ENCODE data around the gene OGFR.
A peak's percentile ranks its signal among the peaks of the same experiment; 100 is the strongest.

The OGFR gene

GRCh38 chr20:62858058-62858830 is 53.6 kb downstream of the OGFR start:
- peaks cover 46% of the 10 kb centered on the region for H3K36me3 ChIP-seq (ENCODE audit: insufficient read depth, low read length)
- 95% methylated on average over 17 of the region's 23 CpGs for WGBS
- H3K4me3 ChIP-seq (ENCODE audit: low read length), result no peak overlapping the region
- H3K27ac ChIP-seq (ENCODE audit: low read depth, low read length), result no peak overlapping the region
- no peak overlapping the region for H3K9ac ChIP-seq (ENCODE audit: low read depth, low read length)
- peaks cover 6% of the 10 kb centered on the region for H3K4me1 ChIP-seq (ENCODE audit: insufficient read depth, low read length)
- H3K27me3 ChIP-seq (ENCODE audit: insufficient read depth, low read length), result peaks cover 8% of the 10 kb centered on the region; the same call in 1 of the 2 replicates
- no peaks in the 10 kb centered on the region for H3K9me3 ChIP-seq (ENCODE audit: insufficient read depth, low read depth, low read length)

- Histone ChIP-seq H3K27ac (ENCODE audit: low read depth, low read length) (no peak overlapping the region), H3K9me3 (ENCODE audit: insufficient read depth, low read depth, low read length) (no peaks in the 10 kb centered on the region)
- WGBS, result 89% methylated on average over 12 of the region's 12 CpGs
Measured at GRCh38 chr20:62859721-62860120, 55.1 kb downstream of the OGFR start.

GRCh38 chr20:62860391-62860923 is 55.8 kb downstream of the OGFR start:
- no peaks in the 10 kb centered on the region for H3K9me3 ChIP-seq (ENCODE audit: insufficient read depth, low read depth, low read length)
- peak overlapping the region; percentile 72 for H3K4me3 ChIP-seq (ENCODE audit: low read length)
- H3K4me1 ChIP-seq (ENCODE audit: insufficient read depth, low read length), result peaks cover 6% of the 10 kb centered on the region
- H3K9ac ChIP-seq (ENCODE audit: low read depth, low read length), result 0 out of 2 replicates have a peak overlapping the region, but pooled peaks have one; percentile 2
- peaks cover 28% of the 10 kb centered on the region for H3K36me3 ChIP-seq (ENCODE audit: insufficient read depth, low read length)
- 9% methylated on average over 24 of the region's 24 CpGs for WGBS
- no peak overlapping the region for H3K27ac ChIP-seq (ENCODE audit: low read depth, low read length)
- H3K27me3 ChIP-seq (ENCODE audit: insufficient read depth, low read length), result peaks cover 8% of the 10 kb centered on the region; the same call in 1 of the 2 replicates

More at GRCh38 chr20:62859721-62860120, 55.1 kb downstream of the OGFR start:
- Histone ChIP-seq H3K4me3 (ENCODE audit: low read length) (peak overlapping the region; percentile 72), H3K4me1 (ENCODE audit: insufficient read depth, low read length) (peaks cover 6% of the 10 kb centered on the region), H3K36me3 (ENCODE audit: insufficient read depth, low read length) (peaks cover 32% of the 10 kb centered on the region), H3K9ac (ENCODE audit: low read depth, low read length) (no peak overlapping the region), H3K27me3 (ENCODE audit: insufficient read depth, low read length) (peaks cover 8% of the 10 kb centered on the region; the same call in 1 of the 2 replicates)

GRCh38 chr20:62860924-62861691 is 56.5 kb downstream of the OGFR start:
- Histone ChIP-seq H3K27ac (ENCODE audit: low read depth, low read length) (no peak overlapping the region), H3K9ac (ENCODE audit: low read depth, low read length) (peak overlapping the region; percentile 74)
- WGBS, result under 1% methylated on average over 129 of the region's 129 CpGs

GRCh38 chr20:62861726-62862336 is 57.2 kb downstream of the OGFR start, which contains the start of gene TCFL5:
Gene TCFL5 (minus strand): TSS chr20:62861822. CDS start chr20:62861670, 152 bp downstream.
- H3K36me3 ChIP-seq (ENCODE audit: insufficient read depth, low read length), result peaks cover 20% of the 10 kb centered on the region
- peak within 1 kb of the TSS; percentile 72 for H3K4me3 ChIP-seq (ENCODE audit: low read length)
- 12% methylated on average over 54 of the region's 70 CpGs for WGBS
- peak within 1 kb of the TSS; percentile 74 for H3K9ac ChIP-seq (ENCODE audit: low read depth, low read length)
- peaks cover 8% of the 10 kb centered on the region; the same call in 1 of the 2 replicates for H3K27me3 ChIP-seq (ENCODE audit: insufficient read depth, low read length)
- no peaks in the 10 kb centered on the region for H3K9me3 ChIP-seq (ENCODE audit: insufficient read depth, low read depth, low read length)
- peaks cover 6% of the 10 kb centered on the region for H3K4me1 ChIP-seq (ENCODE audit: insufficient read depth, low read length)
- no peak within 1 kb of the TSS for H3K27ac ChIP-seq (ENCODE audit: low read depth, low read length)

More at GRCh38 chr20:62860924-62861691, 56.5 kb downstream of the OGFR start:
- H3K4me3 ChIP-seq (ENCODE audit: low read length), result peak overlapping the region; percentile 72
- peaks cover 23% of the 10 kb centered on the region for H3K36me3 ChIP-seq (ENCODE audit: insufficient read depth, low read length)
- no peaks in the 10 kb centered on the region for H3K9me3 ChIP-seq (ENCODE audit: insufficient read depth, low read depth, low read length)
- peaks cover 6% of the 10 kb centered on the region for H3K4me1 ChIP-seq (ENCODE audit: insufficient read depth, low read length)
- H3K27me3 ChIP-seq (ENCODE audit: insufficient read depth, low read length), result peaks cover 8% of the 10 kb centered on the region; the same call in 1 of the 2 replicates

Measured in HUES64 (cell line).